GM12878 (cell line): ENCODE data around the gene NPAS4. TPM values are rescaled to one million over a fixed set of nuclear protein-coding genes. Genes with fewer than 3 reads are reported as not detected.

Source experiments
- ATAC-seq: fragments of 200-7000 bp; cut with Tn5 transposase; 3 replicates; pipeline ENCODE4 v1.9.1; 2020; ENCODE audit warnings: mild to moderate bottlenecking, moderate library complexity
- BruUV-seq: library from RNA; stranded (reverse); fragments of 400-500 nt; replicated peaks from 2 replicates; lab custom pipeline; 2021; lab: Mats Ljungman, UMichigan
- CTCF ChIA-PET: fragments of 300-600 bp; sonication (Branson Sonifier 250); formaldehyde crosslinking; extraction: SDS; loops from one replicate; lab custom pipeline; 2021; ENCODE audit warnings: inconsistent platforms; lab: Yijun Ruan, JAX
- POLR2A ChIA-PET: fragments of 350-600 bp; formaldehyde crosslinking; extraction: SDS; loops from one replicate; lab custom pipeline; 2021; ENCODE audit warnings: inconsistent platforms; lab: Charles Lee
- RAD21 ChIA-PET: fragments of 300-600 bp; sonication (Branson Sonifier 250); formaldehyde crosslinking; loops from one replicate; lab custom pipeline; 2023; ENCODE audit warnings: antibody characterized with exemption; ENCODE audit not compliant: unreplicated experiment; lab: Charles Lee
- SMC1A ChIA-PET: fragments of 300-600 bp; sonication (Branson Sonifier 250); formaldehyde crosslinking; loops from one replicate; lab custom pipeline; 2023; ENCODE audit not compliant: unreplicated experiment, uncharacterized antibody; lab: Charles Lee
- DNase-seq: peaks from one replicate; pipeline ENCODE4 v3.0.0-alpha.2; 2011; ENCODE audit warnings: low read depth, low spot score
- FAIRE-seq: peaks from 3 replicates; lab custom pipeline; 2011; peaks lifted over from hg19 to GRCh38; lab: Jason Lieb, UNC
- H2AFZ ChIP-seq: 2 replicates; pipeline ENCODE4 v1.6.0; 2011; ENCODE audit warnings: low read depth, low read length, control low read depth; ENCODE audit not compliant: control insufficient read depth
- H3K27ac ChIP-seq: 2 replicates; pipeline ENCODE4 v1.5.1; 2011; ENCODE audit warnings: control low read depth; ENCODE audit not compliant: control insufficient read depth, insufficient read depth
- H3K27me3 ChIP-seq, 2 experiments: replicated peaks in 1 of 2; 2 replicates each; pipeline versions ENCODE4 v1.6.0 to v1.6.1; 2011; ENCODE audit warnings: low read length in 1 of 2; ENCODE audit not compliant: control insufficient read depth in 2 of 2, insufficient read depth in 2 of 2
- H3K36me3 ChIP-seq, 2 experiments: 2 replicates each; pipeline ENCODE4 v1.5.1; 2011; ENCODE audit warnings: low read length in 1 of 2; ENCODE audit not compliant: control insufficient read depth in 2 of 2, insufficient read depth in 2 of 2
- H3K4me1 ChIP-seq: 2 replicates; pipeline ENCODE4 v1.6.1; 2011; ENCODE audit warnings: mild to moderate bottlenecking, low read length, moderate library complexity, mixed read lengths; ENCODE audit not compliant: control insufficient read depth, insufficient read depth
- H3K4me2 ChIP-seq: 2 replicates; pipeline ENCODE4 v1.6.0; 2011; ENCODE audit warnings: control low read depth; ENCODE audit not compliant: control insufficient read depth, insufficient read depth
- H3K4me3 ChIP-seq: fragments of 200-600 bp; sonication (generic); 2 replicates; pipeline ENCODE4 v1.5.1; 2016
- H3K79me2 ChIP-seq: 2 replicates; pipeline ENCODE4 v1.6.0; 2011; ENCODE audit warnings: low read length; ENCODE audit not compliant: control insufficient read depth, insufficient read depth
- H3K9ac ChIP-seq: 2 replicates; pipeline ENCODE4 v1.8.0; 2011; ENCODE audit warnings: low read length, control low read depth, mixed read lengths; ENCODE audit not compliant: control insufficient read depth, insufficient read depth
- H3K9me3 ChIP-seq: replicated peaks from 3 replicates; pipeline ENCODE4 v1.5.1; 2011; ENCODE audit warnings: mild to moderate bottlenecking, low read length; ENCODE audit not compliant: control insufficient read depth, insufficient read depth
- H4K20me1 ChIP-seq: 2 replicates; pipeline ENCODE4 v1.6.0; 2011; ENCODE audit not compliant: control insufficient read depth, insufficient read depth
- ATF7 ChIP-seq: fragments of 450-650 bp; IDR thresholded peaks from 2 replicates; pipeline ENCODE4 v1.6.1; 2016; ENCODE audit warnings: low read depth, mild to moderate bottlenecking
- BMI1 ChIP-seq: fragments of 450-650 bp; IDR thresholded peaks from 2 replicates; pipeline ENCODE4 v1.6.1; 2016; ENCODE audit warnings: mild to moderate bottlenecking, moderate library complexity, borderline replicate concordance
- CEBPB ChIP-seq, 2 experiments: fragments of 150-350 bp in 1 of 2; IDR thresholded peaks; 2 replicates each; pipeline ENCODE4 v1.6.1; 2012 to 2014; ENCODE audit warnings: low read depth in 2 of 2, low read length in 2 of 2, borderline replicate concordance in 1 of 2, inconsistent platforms in 1 of 2
- FOXK2 ChIP-seq: fragments of 450-650 bp; IDR thresholded peaks from 2 replicates; pipeline ENCODE4 v1.6.1; 2017; ENCODE audit warnings: mild to moderate bottlenecking, moderate library complexity
- HCFC1 ChIP-seq: fragments of 150-350 bp; IDR thresholded peaks from 2 replicates; pipeline ENCODE4 v1.6.1; 2014; ENCODE audit warnings: low read length
- HDAC6 ChIP-seq: fragments of 200-600 bp; sonication (generic); IDR thresholded peaks from one replicate; pipeline ENCODE4 v1.8.0; 2017; ENCODE audit warnings: antibody characterized with exemption; ENCODE audit not compliant: unreplicated experiment
- IKZF1 ChIP-seq: fragments of 450-650 bp; conservative IDR thresholded peaks from 2 replicates; pipeline ENCODE4 v1.6.1; 2017; ENCODE audit warnings: antibody characterized with exemption, mild to moderate bottlenecking
- IRF4 ChIP-seq: IDR thresholded peaks from 2 replicates; pipeline ENCODE4 v1.6.1; 2011; ENCODE audit warnings: low read depth, low read length
- MTA3 ChIP-seq: IDR thresholded peaks from 2 replicates; pipeline ENCODE4 v1.6.1; 2012; ENCODE audit warnings: low read length, inconsistent platforms, borderline replicate concordance
- NFXL1 ChIP-seq: fragments of 450-650 bp; IDR thresholded peaks from 2 replicates; pipeline ENCODE4 v1.6.1; 2017; ENCODE audit warnings: antibody characterized with exemption, mild to moderate bottlenecking, borderline replicate concordance
- NFYA ChIP-seq: IDR thresholded peaks from 2 replicates; pipeline ENCODE4 v1.6.1; 2011; ENCODE audit warnings: low read depth, mild to moderate bottlenecking, low read length, improper control_type of control experiment, borderline replicate concordance
- NRF1 ChIP-seq: conservative IDR thresholded peaks from 2 replicates; pipeline ENCODE4 v1.6.1; 2011; ENCODE audit warnings: mild to moderate bottlenecking, low read depth, low read length, improper control_type of control experiment
- POU2F2 ChIP-seq: IDR thresholded peaks from 3 replicates; pipeline ENCODE4 v1.6.1; 2011; ENCODE audit warnings: low read depth, mild to moderate bottlenecking, low read length, borderline replicate concordance
- RAD21 ChIP-seq: IDR thresholded peaks from 2 replicates; pipeline ENCODE4 v1.6.1; 2011; ENCODE audit warnings: mild to moderate bottlenecking, low read depth, low read length, moderate library complexity; ENCODE audit not compliant: insufficient read depth
- RB1 ChIP-seq: fragments of 450-650 bp; formaldehyde crosslinking; IDR thresholded peaks from 2 replicates; pipeline ENCODE4 v1.6.1; 2017; ENCODE audit warnings: mild to moderate bottlenecking, borderline replicate concordance
- RELA ChIP-seq: fragments of 450-650 bp; IDR thresholded peaks from 2 replicates; pipeline ENCODE4 v1.8.0; 2014; ENCODE audit warnings: borderline replicate concordance; ENCODE audit not compliant: partially characterized antibody
- SIN3A ChIP-seq: IDR thresholded peaks from 2 replicates; pipeline ENCODE4 v1.6.1; 2012; ENCODE audit warnings: low read depth, low read length, improper control_type of control experiment
- SMAD5 ChIP-seq: IDR thresholded peaks from 2 replicates; pipeline ENCODE4 v1.6.1; 2016; ENCODE audit warnings: antibody characterized with exemption, low read depth
- SMARCA5 ChIP-seq: fragments of 450-650 bp; IDR thresholded peaks from 2 replicates; pipeline ENCODE4 v1.6.1; 2017; ENCODE audit warnings: mild to moderate bottlenecking
- SREBF2 ChIP-seq: IDR thresholded peaks from 2 replicates; pipeline ENCODE4 v1.6.1; 2012; ENCODE audit warnings: mild to moderate bottlenecking, low read length
- ZBTB4 ChIP-seq: fragments of 450-650 bp; formaldehyde crosslinking; IDR thresholded peaks from 2 replicates; pipeline ENCODE4 v1.4.0; 2022; ENCODE audit warnings: mild to moderate bottlenecking, moderate library complexity
- WGBS: methylation state at CpG from one replicate; pipeline ENCODE4 v1.1.6; 2016; ENCODE audit warnings: low lambda C conversion rate; ENCODE audit not compliant: insufficient replicate concordance, insufficient coverage; ENCODE audit errors: missing lambda C conversion rate; 5-methylcytosine and 5-hydroxymethylcytosine counted together
- in situ Hi-C: fragments of 300-500 bp; cut with MboI; formaldehyde crosslinking; loops from 9 replicates; pipeline ENCODE4 v1.14.3; 2018; ENCODE audit warnings: mixed read lengths
- intact Hi-C: fragments of 100-400 bp; cut with micrococcal nuclease; formaldehyde crosslinking; loops from one replicate; pipeline ENCODE4 v1.14.2; 2022; ENCODE audit not compliant: unreplicated experiment
- polyA plus RNA-seq, 11 experiments: library from polyadenylated mRNA; depleted of rRNA in 4 of 11; unstranded in 6 of 11; stranded (reverse) in 5 of 11; fragments of >200 nt; fragmentation: Nextera tagmentation in 4 of 11; fragmentation: Illumina TruSeq in 1 of 11; extraction: Ambion mirVana in 4 of 11; extraction: Trizol in 1 of 11; gene quantifications; 1 replicate in 1 of 11; 2 replicates in 10 of 11; pipeline versions ENCODE4 v1.2.1 to v1.2.3, GENCODE V29; 2011 to 2016; ENCODE audit warnings: inconsistent platforms in 2 of 11, missing spikeins in 2 of 11, low read depth in 1 of 11
- total RNA-seq, 4 experiments: library from RNA; depleted of rRNA in 3 of 4; stranded (reverse); fragments of >200 nt in 3 of 4; fragmentation: Illumina TruSeq in 1 of 4; extraction: Trizol in 1 of 4; gene quantifications; 2 replicates each; pipeline versions ENCODE4 v1.2.1 to v1.2.3, GENCODE V29; 2013 to 2021

The NPAS4 gene
- total and polyA plus RNA-seq, 10 of the 15 experiments (the other 5 are each of a cell fraction or from before 2014, with no cell fraction given): 0.03 to 0.18 (median 0.06) TPM; not detected in 7

- FAIRE-seq (peak; percentile 100), ATAC-seq (peak; percentile 99), DNase-seq (peak; percentile 95)
- in situ Hi-C loops (no loop called here), intact Hi-C loops (loop anchor here (1.0 to 10.0 kb wide), 2 partner anchors 42 to 236 kb away; partner anchors contain the start of genes DPP3 and RBM4B)
- CTCF ChIA-PET: interaction anchor here (0.7 to 5.1 kb wide), 23 partner anchors 9 to 417 kb away, joined by 3 to 46 read pairs (median 6); partner anchors contain the start of genes DPP3, PELI3, RBM4B and YIF1A
- peak within 1 kb of the TSS; percentile 98 for H3K4me2 ChIP-seq
- WGBS: 7% methylated on average over 44 of the region's 45 CpGs
- H2AFZ ChIP-seq: peak within 1 kb of the TSS; percentile 97
- no peaks in the 10 kb centered on the region; the same call in 2 of the 3 replicates for H3K9me3 ChIP-seq
- no TSS peak for BruUV-seq
- no peaks in the 10 kb centered on the region for H4K20me1 ChIP-seq
- H3K27ac ChIP-seq: peak within 1 kb of the TSS; percentile 85
- H3K4me1 ChIP-seq: no peaks in the 10 kb centered on the region
- SMC1A ChIA-PET: interaction anchor here (0.7 to 1.7 kb wide), 19 partner anchors 8 to 405 kb away, joined by 3 to 8 read pairs (median 4); partner anchors contain the start of genes BRMS1, DPP3, NPAS4 and RBM4B
- peaks cover 0 to 2% of the 10 kb centered on the region in 2 experiments; a peak in 3 of 4 replicates for H3K36me3 ChIP-seq
- H3K9ac ChIP-seq: peak within 1 kb of the TSS; percentile 75
- H3K79me2 ChIP-seq: peaks cover 5% of the 10 kb centered on the region
- RAD21 ChIA-PET: interaction anchor here (0.7 to 2.2 kb wide), 13 partner anchors 17 to 240 kb away, joined by 3 to 23 read pairs (median 7); partner anchors contain the start of genes DPP3, NPAS4, PELI3 and RBM4B
- H3K27me3 ChIP-seq: no peaks in the 10 kb centered on the region; a peak in 1 of 4 replicates
- POLR2A ChIA-PET: interaction anchor here (0.5 to 1.4 kb wide), 12 partner anchors 10 to 239 kb away, joined by 3 to 7 read pairs (median 3); partner anchors contain the start of genes DPP3, NPAS4, PELI3 and RBM4B
- H3K4me3 ChIP-seq: peak within 1 kb of the TSS; percentile 98
- TF ChIP-seq HDAC6 (peak; percentile 82), SIN3A (peak; percentile 64; the same call in 1 of the 2 replicates), SMAD5 (no peak), RELA (peak; percentile 65), FOXK2 (no peak; the same call in 1 of the 2 replicates), POU2F2 (peak; percentile 65; the same call in 1 of the 3 replicates), CEBPB (IDR thresholded peaks at IDR 0.05; ENCODE audit: borderline replicate concordance in 1 of 2, low read depth in 2 of 2, low read length in 2 of 2) (no peak), IKZF1 (peak; percentile 100), SMARCA5 (0 out of 2 replicates have a peak, but pooled peaks have one; percentile 40), MTA3 (no peak), ATF7 (peak; percentile 52; the same call in 1 of the 2 replicates), BMI1 (no peak), NRF1 (0 out of 2 replicates have a peak, but pooled peaks have one; percentile 8), IRF4 (peak; percentile 35; the same call in 1 of the 2 replicates), RB1 (peak; percentile 94; the same call in 1 of the 2 replicates), RAD21 (peak; percentile 37; the same call in 1 of the 2 replicates), NFXL1 (no peak), ZBTB4 (CRISPR knock-in tag) (no peak), HCFC1 (peak; percentile 96), NFYA (no peak), SREBF2 (no peak)
These were observed 17.9 kb downstream of the NPAS4 start, which contains the start of gene MRPL11 for GRCh38 chr11:66438504-66439466. Gene MRPL11, minus strand, starts transcription at chr11:66438848. Its CDS starts 94 bp downstream, at chr11:66438754.
